ENCODE measurements around the gene CARMIL1. TPM values are rescaled to one million over a fixed set of nuclear protein-coding genes. Genes with fewer than 3 reads are reported as not detected.

CARMIL1 gene
- polyA plus RNA-seq, result 1 to 10 TPM; 6.9 to 9.5 TPM

DNA sequence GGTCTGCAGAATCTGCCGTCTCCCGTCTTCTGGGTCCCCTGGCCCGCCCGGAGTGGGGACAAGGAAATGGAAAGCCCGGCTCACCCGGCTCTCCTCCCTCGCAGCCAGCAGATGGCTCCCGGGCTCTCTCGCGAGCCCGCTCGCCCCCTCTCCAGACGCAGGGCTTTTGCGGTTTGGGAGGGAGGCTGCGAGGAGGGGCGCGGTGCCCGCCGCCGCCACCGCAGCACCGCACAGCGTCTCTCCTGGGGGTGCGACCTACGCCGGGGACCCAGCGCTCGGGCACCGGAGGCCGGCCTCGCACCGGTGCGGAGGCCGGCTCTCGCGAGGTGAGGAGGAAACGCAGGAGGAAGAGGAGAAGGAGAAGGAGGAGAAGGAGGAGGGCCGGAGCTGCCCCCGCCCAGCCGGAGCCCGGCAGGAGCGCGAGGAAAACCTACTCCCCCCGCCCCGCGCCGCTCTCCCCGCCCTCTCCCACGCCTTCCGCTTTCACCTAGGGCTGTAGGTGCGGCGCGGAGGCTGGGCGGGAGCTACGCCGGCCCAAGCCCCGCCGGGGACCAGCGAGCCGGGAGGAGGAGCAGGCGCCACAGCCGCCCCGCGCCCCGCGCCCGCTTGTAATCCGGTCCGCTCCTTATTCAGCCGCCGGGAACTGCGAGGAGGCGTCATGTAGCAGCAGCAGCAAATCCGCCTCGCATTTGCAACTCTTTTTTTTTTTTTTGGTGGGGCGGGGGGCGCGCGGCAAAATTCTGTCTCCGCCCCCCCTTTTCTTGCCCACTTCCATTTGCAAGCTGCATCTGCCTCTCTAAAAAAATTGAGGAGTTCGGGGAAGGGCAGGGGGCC, at the start of gene CARMIL1:
CARMIL1 (plus strand) TSS at position 461 of the 834 bp plus-strand sequence. CDS start 422 bp downstream, outside the sequence.
- no peaks in the 10 kb centered on the region for H3K27me3 ChIP-seq (ENCODE audit: control insufficient read depth in 1 of 2, insufficient read depth in 2 of 2, low read length in 2 of 2)
- WGBS, 2 donors, result 0% methylated on average over 80 to 81 of the region's 81 CpGs
- H3K4me3 ChIP-seq (ENCODE audit: low read depth in 1 of 2, low read length in 2 of 2), result peak within 1 kb of the TSS; percentile 65 to 75
- no peaks in the 10 kb centered on the region for H3K36me3 ChIP-seq (ENCODE audit: control insufficient read depth in 2 of 2, insufficient read depth in 2 of 2, low read length in 1 of 2)
- peaks cover 0 to 6% of the 10 kb centered on the region in 2 donors for H3K4me1 ChIP-seq (ENCODE audit: control insufficient read depth in 2 of 2, insufficient read depth in 2 of 2, low read length in 1 of 2)
- no peaks in the 10 kb centered on the region for H3K9me3 ChIP-seq (ENCODE audit: control insufficient read depth in 2 of 2, insufficient read depth in 1 of 2, low read depth in 1 of 2, low read length in 1 of 2)
- peak within 1 kb of the TSS; percentile 64 to 78 for H3K27ac ChIP-seq (ENCODE audit: low read depth in 2 of 2, low read length in 1 of 2)

DNA sequence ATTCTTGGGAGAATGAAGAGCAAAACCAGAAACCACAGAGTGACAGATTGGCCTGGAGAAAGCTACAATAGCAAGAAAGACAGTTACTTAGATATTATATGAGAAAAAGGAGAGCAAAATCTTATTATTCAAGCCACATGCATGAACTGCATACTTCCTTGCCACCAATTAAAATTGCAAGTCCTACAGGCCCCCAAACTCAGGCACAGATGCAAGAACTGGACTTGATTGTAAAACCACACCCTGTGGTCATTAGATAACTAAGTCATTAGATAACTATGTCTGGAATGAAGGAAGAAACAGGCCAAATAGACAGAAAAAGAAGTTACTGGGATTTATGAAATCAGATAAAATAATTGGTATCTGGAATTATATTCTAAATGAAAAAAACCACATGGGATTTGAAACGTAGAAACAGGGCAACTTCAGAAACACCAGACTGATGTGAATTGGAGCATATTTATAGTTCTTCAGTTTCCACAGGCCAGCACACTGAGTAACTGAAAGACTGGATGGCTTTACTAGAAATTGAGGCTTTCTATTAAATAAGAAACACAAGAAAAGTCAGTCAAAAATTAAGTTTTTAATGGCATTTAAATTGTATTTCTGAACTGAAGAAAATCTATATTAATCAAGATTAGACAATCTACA, 49.4 kb upstream of the CARMIL1 start:
- H3K27ac ChIP-seq (ENCODE audit: low read depth in 2 of 2, low read length in 1 of 2), result no peak overlapping the region
- no peak overlapping the region for H3K4me3 ChIP-seq (ENCODE audit: low read depth in 1 of 2, low read length in 2 of 2)
- no peaks in the 10 kb centered on the region for H3K9me3 ChIP-seq (ENCODE audit: control insufficient read depth in 2 of 2, insufficient read depth in 1 of 2, low read depth in 1 of 2, low read length in 1 of 2)
- H3K27me3 ChIP-seq (ENCODE audit: control insufficient read depth in 1 of 2, insufficient read depth in 2 of 2, low read length in 2 of 2), result no peaks in the 10 kb centered on the region
- no peaks in the 10 kb centered on the region for H3K4me1 ChIP-seq (ENCODE audit: control insufficient read depth in 2 of 2, insufficient read depth in 2 of 2, low read length in 1 of 2)
- no peaks in the 10 kb centered on the region for H3K36me3 ChIP-seq (ENCODE audit: control insufficient read depth in 2 of 2, insufficient read depth in 2 of 2, low read length in 1 of 2)
- WGBS, 2 donors, result 47 to 55% methylated on average over 1 of the region's 1 CpG

DNA sequence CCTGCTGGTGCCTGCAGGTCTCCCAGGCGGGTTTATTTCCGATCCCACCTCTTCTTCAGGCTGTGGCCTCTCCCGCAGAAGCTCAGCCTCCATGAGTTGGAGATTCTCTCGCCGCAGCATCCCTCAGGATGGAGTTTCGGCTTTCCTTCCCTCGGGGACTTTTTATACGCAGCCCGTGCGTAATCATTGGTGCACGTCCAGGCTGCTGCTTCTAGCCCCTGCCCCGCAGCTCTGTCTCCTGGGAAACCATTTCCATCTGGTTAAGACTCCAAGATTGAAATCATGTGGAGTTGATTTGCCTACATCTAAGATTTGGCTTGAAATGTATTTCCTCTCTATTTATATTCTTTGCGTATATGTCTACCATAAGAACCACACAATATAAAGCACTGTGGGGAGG, 46.7 kb upstream of the CARMIL1 start:
- WGBS, 2 donors, result 73 to 81% methylated on average over 13 of the region's 13 CpGs
- H3K27me3 ChIP-seq (ENCODE audit: control insufficient read depth in 1 of 2, insufficient read depth in 2 of 2, low read length in 2 of 2), result no peaks in the 10 kb centered on the region
- H3K27ac ChIP-seq (ENCODE audit: low read depth in 2 of 2, low read length in 1 of 2), result no peak overlapping the region
- H3K9me3 ChIP-seq (ENCODE audit: control insufficient read depth in 2 of 2, insufficient read depth in 1 of 2, low read depth in 1 of 2, low read length in 1 of 2), result no peaks in the 10 kb centered on the region
- H3K4me3 ChIP-seq (ENCODE audit: low read depth in 1 of 2, low read length in 2 of 2), result no peak overlapping the region
- H3K4me1 ChIP-seq (ENCODE audit: control insufficient read depth in 2 of 2, insufficient read depth in 2 of 2, low read length in 1 of 2), result no peaks in the 10 kb centered on the region
- no peaks in the 10 kb centered on the region for H3K36me3 ChIP-seq (ENCODE audit: control insufficient read depth in 2 of 2, insufficient read depth in 2 of 2, low read length in 1 of 2)

DNA sequence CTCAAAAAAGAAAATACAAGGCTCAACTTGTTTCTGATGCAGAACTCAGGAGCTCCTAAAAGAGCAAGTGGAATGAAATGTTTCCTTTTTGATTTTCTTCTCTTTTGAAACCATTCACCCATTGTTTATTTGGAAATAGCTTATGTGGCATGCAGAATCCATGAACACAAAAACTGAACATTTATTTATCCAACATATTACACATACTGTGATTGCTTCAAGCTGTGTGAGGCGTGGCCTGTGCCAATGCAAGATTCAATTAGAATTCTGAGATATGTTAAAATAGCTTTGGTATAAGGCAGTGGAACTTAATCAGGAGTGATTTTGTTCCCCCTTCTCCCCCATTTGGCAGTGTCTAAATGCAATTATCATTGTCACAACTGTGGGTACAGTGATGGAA, 45.9 kb upstream of the CARMIL1 start:
- 58 to 74% methylated on average over 1 of the region's 1 CpG for WGBS, 2 donors
- H3K27me3 ChIP-seq (ENCODE audit: control insufficient read depth in 1 of 2, insufficient read depth in 2 of 2, low read length in 2 of 2), result no peaks in the 10 kb centered on the region

GRCh38 chr6:25237579-25237978, 41.6 kb upstream of the CARMIL1 start:
- no peak overlapping the region for H3K27ac ChIP-seq (ENCODE audit: low read depth in 2 of 2, low read length in 1 of 2)
- no peaks in the 10 kb centered on the region for H3K4me1 ChIP-seq (ENCODE audit: control insufficient read depth in 2 of 2, insufficient read depth in 2 of 2, low read length in 1 of 2)
- H3K9me3 ChIP-seq (ENCODE audit: control insufficient read depth in 2 of 2, insufficient read depth in 1 of 2, low read depth in 1 of 2, low read length in 1 of 2), result no peaks in the 10 kb centered on the region
- no peaks in the 10 kb centered on the region for H3K36me3 ChIP-seq (ENCODE audit: control insufficient read depth in 2 of 2, insufficient read depth in 2 of 2, low read length in 1 of 2)
- H3K27me3 ChIP-seq (ENCODE audit: control insufficient read depth in 1 of 2, insufficient read depth in 2 of 2, low read length in 2 of 2), result no peaks in the 10 kb centered on the region
- no peak overlapping the region for H3K4me3 ChIP-seq (ENCODE audit: low read depth in 1 of 2, low read length in 2 of 2)
- 80 to 85% methylated on average over 3 of the region's 3 CpGs for WGBS, 2 donors

More for the DNA sequence above, 45.9 kb upstream of the CARMIL1 start:
- H3K27ac ChIP-seq (ENCODE audit: low read depth in 2 of 2, low read length in 1 of 2), result no peak overlapping the region
- H3K9me3 ChIP-seq (ENCODE audit: control insufficient read depth in 2 of 2, insufficient read depth in 1 of 2, low read depth in 1 of 2, low read length in 1 of 2), result no peaks in the 10 kb centered on the region
- H3K36me3 ChIP-seq (ENCODE audit: control insufficient read depth in 2 of 2, insufficient read depth in 2 of 2, low read length in 1 of 2), result no peaks in the 10 kb centered on the region
- no peak overlapping the region for H3K4me3 ChIP-seq (ENCODE audit: low read depth in 1 of 2, low read length in 2 of 2)
- no peaks in the 10 kb centered on the region for H3K4me1 ChIP-seq (ENCODE audit: control insufficient read depth in 2 of 2, insufficient read depth in 2 of 2, low read length in 1 of 2)

DNA sequence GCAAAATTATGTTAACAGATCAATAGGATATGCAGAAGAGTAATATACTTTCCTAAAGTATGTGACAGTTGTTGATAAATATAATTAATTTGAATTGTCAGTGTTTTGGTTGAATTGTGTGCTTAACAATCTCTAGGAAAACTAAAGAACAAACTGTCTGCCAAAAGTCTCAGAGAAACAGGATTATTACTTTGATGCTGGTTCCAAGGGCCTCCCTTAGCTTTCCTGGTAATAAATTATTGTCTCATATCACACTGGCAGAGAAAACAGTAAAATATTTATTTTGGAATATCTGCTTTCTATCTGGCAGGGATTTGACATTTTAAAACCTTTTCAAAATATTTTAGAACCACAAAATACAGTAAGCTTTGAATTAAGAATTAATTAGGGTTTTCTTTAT, 40.1 kb upstream of the CARMIL1 start:
- H3K27ac ChIP-seq (ENCODE audit: low read depth in 2 of 2, low read length in 1 of 2), result no peak overlapping the region
- no peaks in the 10 kb centered on the region for H3K9me3 ChIP-seq (ENCODE audit: control insufficient read depth in 2 of 2, insufficient read depth in 1 of 2, low read depth in 1 of 2, low read length in 1 of 2)
- no peaks in the 10 kb centered on the region for H3K27me3 ChIP-seq (ENCODE audit: control insufficient read depth in 1 of 2, insufficient read depth in 2 of 2, low read length in 2 of 2)
- no peaks in the 10 kb centered on the region for H3K4me1 ChIP-seq (ENCODE audit: control insufficient read depth in 2 of 2, insufficient read depth in 2 of 2, low read length in 1 of 2)
- no peaks in the 10 kb centered on the region for H3K36me3 ChIP-seq (ENCODE audit: control insufficient read depth in 2 of 2, insufficient read depth in 2 of 2, low read length in 1 of 2)
- no peak overlapping the region for H3K4me3 ChIP-seq (ENCODE audit: low read depth in 1 of 2, low read length in 2 of 2)

DNA sequence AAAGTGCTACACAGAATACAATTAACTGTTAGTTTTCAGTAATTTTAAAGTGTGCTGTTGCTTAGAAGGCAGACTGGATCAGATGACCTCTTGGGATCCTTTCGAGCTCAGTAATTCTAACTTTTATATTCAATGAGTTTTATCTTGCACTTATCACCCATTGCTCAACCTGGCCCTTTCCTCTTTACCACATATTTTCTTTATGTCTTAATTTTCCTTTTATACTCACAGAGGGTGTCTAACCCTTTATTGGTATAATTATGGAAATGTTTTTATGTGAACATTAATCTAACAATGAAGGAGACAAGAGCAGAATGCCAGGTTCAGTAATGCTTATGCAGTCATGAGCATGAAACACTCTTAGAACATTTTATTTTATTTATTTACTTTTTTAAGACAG, 39.7 kb upstream of the CARMIL1 start:
- WGBS, 2 donors, result 35 to 36% methylated on average over 1 of the region's 1 CpG

GRCh38 chr6:25242567-25242966, 36.6 kb upstream of the CARMIL1 start:
- Histone ChIP-seq H3K9me3 (ENCODE audit: control insufficient read depth in 2 of 2, insufficient read depth in 1 of 2, low read depth in 1 of 2, low read length in 1 of 2) (no peaks in the 10 kb centered on the region), H3K36me3 (ENCODE audit: control insufficient read depth in 2 of 2, insufficient read depth in 2 of 2, low read length in 1 of 2) (no peaks in the 10 kb centered on the region), H3K4me1 (ENCODE audit: control insufficient read depth in 2 of 2, insufficient read depth in 2 of 2, low read length in 1 of 2) (no peaks in the 10 kb centered on the region), H3K4me3 (ENCODE audit: low read depth in 1 of 2, low read length in 2 of 2) (no peak overlapping the region), H3K27me3 (ENCODE audit: control insufficient read depth in 1 of 2, insufficient read depth in 2 of 2, low read length in 2 of 2) (no peaks in the 10 kb centered on the region), H3K27ac (ENCODE audit: low read depth in 2 of 2, low read length in 1 of 2) (no peak overlapping the region)
- WGBS, 2 donors, result 91 to 98% methylated on average over 2 of the region's 2 CpGs

More for the DNA sequence above, 39.7 kb upstream of the CARMIL1 start:
- H3K36me3 ChIP-seq (ENCODE audit: control insufficient read depth in 2 of 2, insufficient read depth in 2 of 2, low read length in 1 of 2), result no peaks in the 10 kb centered on the region
- no peaks in the 10 kb centered on the region for H3K4me1 ChIP-seq (ENCODE audit: control insufficient read depth in 2 of 2, insufficient read depth in 2 of 2, low read length in 1 of 2)
- H3K27ac ChIP-seq (ENCODE audit: low read depth in 2 of 2, low read length in 1 of 2), result no peak overlapping the region
- H3K9me3 ChIP-seq (ENCODE audit: control insufficient read depth in 2 of 2, insufficient read depth in 1 of 2, low read depth in 1 of 2, low read length in 1 of 2), result no peaks in the 10 kb centered on the region
- H3K4me3 ChIP-seq (ENCODE audit: low read depth in 1 of 2, low read length in 2 of 2), result no peak overlapping the region
- H3K27me3 ChIP-seq (ENCODE audit: control insufficient read depth in 1 of 2, insufficient read depth in 2 of 2, low read length in 2 of 2), result no peaks in the 10 kb centered on the region

- H3K9me3 ChIP-seq (ENCODE audit: control insufficient read depth in 2 of 2, insufficient read depth in 1 of 2, low read depth in 1 of 2, low read length in 1 of 2), result no peaks in the 10 kb centered on the region
- H3K4me3 ChIP-seq (ENCODE audit: low read depth in 1 of 2, low read length in 2 of 2), result no peak overlapping the region
- no peak overlapping the region for H3K27ac ChIP-seq (ENCODE audit: low read depth in 2 of 2, low read length in 1 of 2)
- H3K27me3 ChIP-seq (ENCODE audit: control insufficient read depth in 1 of 2, insufficient read depth in 2 of 2, low read length in 2 of 2), result no peaks in the 10 kb centered on the region
- no peaks in the 10 kb centered on the region for H3K4me1 ChIP-seq (ENCODE audit: control insufficient read depth in 2 of 2, insufficient read depth in 2 of 2, low read length in 1 of 2)
- H3K36me3 ChIP-seq (ENCODE audit: control insufficient read depth in 2 of 2, insufficient read depth in 2 of 2, low read length in 1 of 2), result no peaks in the 10 kb centered on the region
Measured at GRCh38 chr6:25244865-25245264, 34.3 kb upstream of the CARMIL1 start.

DNA sequence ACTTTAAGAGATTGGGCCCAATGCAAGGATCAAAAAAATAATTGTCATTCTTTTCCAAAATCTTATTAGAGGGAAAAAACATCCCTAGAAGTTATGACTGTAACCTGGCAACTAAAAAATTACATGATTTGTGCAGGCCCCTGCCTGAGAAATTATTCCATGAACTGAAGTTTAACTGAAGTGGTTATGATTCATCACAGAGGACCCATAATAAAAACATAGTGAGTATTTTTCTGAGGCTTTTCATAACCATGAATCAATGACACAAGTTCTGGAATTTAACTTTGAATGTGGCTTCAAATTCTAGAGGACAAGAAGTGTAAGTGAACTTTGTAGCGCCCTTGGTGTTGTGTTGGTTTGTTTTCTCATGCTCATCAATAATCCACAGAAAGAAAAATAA, 31.1 kb upstream of the CARMIL1 start:
- no peaks in the 10 kb centered on the region for H3K27me3 ChIP-seq (ENCODE audit: control insufficient read depth in 1 of 2, insufficient read depth in 2 of 2, low read length in 2 of 2)
- no peak overlapping the region for H3K4me3 ChIP-seq (ENCODE audit: low read depth in 1 of 2, low read length in 2 of 2)
- WGBS, 2 donors, result 90 to 95% methylated on average over 1 of the region's 1 CpG
- H3K27ac ChIP-seq (ENCODE audit: low read depth in 2 of 2, low read length in 1 of 2), result no peak overlapping the region
- no peaks in the 10 kb centered on the region for H3K9me3 ChIP-seq (ENCODE audit: control insufficient read depth in 2 of 2, insufficient read depth in 1 of 2, low read depth in 1 of 2, low read length in 1 of 2)
- H3K4me1 ChIP-seq (ENCODE audit: control insufficient read depth in 2 of 2, insufficient read depth in 2 of 2, low read length in 1 of 2), result no peaks in the 10 kb centered on the region
- no peaks in the 10 kb centered on the region for H3K36me3 ChIP-seq (ENCODE audit: control insufficient read depth in 2 of 2, insufficient read depth in 2 of 2, low read length in 1 of 2)

Data from esophagus (tissue), 2 donors.